Spleen (tissue), 11 donors: Measurements from ENCODE around the gene GRK5. TPM values are rescaled to one million over a fixed set of nuclear protein-coding genes. Genes with fewer than 3 reads are reported as not detected.

Experiments
- DNase-seq: peaks from one replicate; pipeline ENCODE4 v3.0.0-alpha.2; 2020
- H3K27ac ChIP-seq, 8 donors: fragments of 200-600 bp; sonication (generic) in 7 of 8; 1 replicate in 4 of 8; 2 replicates in 4 of 8; pipeline versions ENCODE4 v1.5.0 to v1.8.0; 2016 to 2021; ENCODE audit warnings: inconsistent platforms in 4 of 8, mild to moderate bottlenecking in 4 of 8, moderate library complexity in 1 of 8
- H3K27me3 ChIP-seq, 7 donors: fragments of 200-600 bp; sonication (generic) in 6 of 7; replicated peaks in 1 of 7; 1 replicate in 4 of 7; 2 replicates in 3 of 7; pipeline versions ENCODE4 v1.5.0 to v1.8.0; 2016 to 2021; ENCODE audit warnings: inconsistent platforms in 3 of 7, mild to moderate bottlenecking in 1 of 7
- H3K36me3 ChIP-seq, 6 donors: fragments of 200-600 bp; sonication (generic) in 5 of 6; 1 replicate in 4 of 6; 2 replicates in 2 of 6; pipeline versions ENCODE4 v1.5.0 to v1.8.0; 2016 to 2021; ENCODE audit warnings: inconsistent platforms in 2 of 6
- H3K4me1 ChIP-seq, 6 donors: fragments of 200-600 bp; sonication (generic) in 5 of 6; 1 replicate in 3 of 6; 2 replicates in 3 of 6; pipeline versions ENCODE4 v1.5.0 to v1.8.0; 2016 to 2021; ENCODE audit warnings: inconsistent platforms in 3 of 6
- H3K4me3 ChIP-seq, 8 donors: fragments of 200-600 bp; sonication (generic) in 7 of 8; 1 replicate in 4 of 8; 2 replicates in 4 of 8; pipeline versions ENCODE4 v1.5.0 to v1.8.0; 2016 to 2021; ENCODE audit warnings: inconsistent platforms in 4 of 8, mild to moderate bottlenecking in 4 of 8, moderate library complexity in 2 of 8
- H3K9me3 ChIP-seq, 8 donors: fragments of 200-600 bp; sonication (generic) in 7 of 8; 1 replicate in 4 of 8; 2 replicates in 4 of 8; pipeline versions ENCODE4 v1.5.0 to v1.8.0; 2016 to 2021; ENCODE audit warnings: inconsistent platforms in 4 of 8
- POLR2A ChIP-seq, 3 donors: fragments of 450-650 bp; IDR thresholded peaks; one replicate each; pipeline ENCODE4 v1.5.1; 2017; ENCODE audit warnings: antibody characterized with exemption in 3 of 3, mild to moderate bottlenecking in 1 of 3
- POLR2AphosphoS5 ChIP-seq, 3 donors: sonication (generic); formaldehyde crosslinking; IDR thresholded peaks; one replicate each; pipeline ENCODE4 v1.5.1; 2017; ENCODE audit warnings: antibody characterized with exemption in 3 of 3
- WGBS, 5 donors: extraction: QIAGEN DNeasy Blood & Tissue Kit in 3 of 5; methylation state at CpG; one replicate each; pipeline versions ENCODE4 v1.1.5 to v1.1.7; 2013 to 2018; 5-methylcytosine and 5-hydroxymethylcytosine counted together
- intact Hi-C: fragments of 100-400 bp; cut with DNase I; formaldehyde crosslinking; loops from one replicate; pipeline ENCODE4 v1.15.0; 2023; ENCODE audit warnings: low total_unique reads
- polyA plus RNA-seq, 3 donors: library from polyadenylated mRNA; stranded (reverse); fragments of 200-250 nt; gene quantifications; one replicate each; pipeline ENCODE4 v1.2.1, GENCODE V29; 2013
- total RNA-seq, 7 donors: library from RNA; depleted of rRNA in 3 of 7; stranded (reverse); fragments of >200 nt in 3 of 7; fragmentation: NEBNext Ultra II Directional in 4 of 7; extraction: Animal tissue kit (Norgen Biotek cat#: 25700) in 4 of 7; gene quantifications; one replicate each; pipeline versions ENCODE4 v1.1.0 to v1.2.1, GENCODE V29; 2016 to 2021
- TF ChIP-seq, protein P1 (sequence below), 11 experiments: fragments of 200-600 bp in 7 of 11; fragments of 450-650 bp in 4 of 11; sonication (generic) in 4 of 11; IDR thresholded peaks in 8 of 11; conservative IDR thresholded peaks in 3 of 11; 1 replicate in 7 of 11; 2 replicates in 4 of 11; pipeline versions ENCODE4 v1.4.0 to v1.8.0; 2016 to 2021; ENCODE audit warnings: antibody characterized with exemption in 11 of 11, inconsistent platforms in 4 of 11, mild to moderate bottlenecking in 1 of 11
- donor health status: healthy with polysubstance abuse.
- donor health status: DM: no; HTN: no; CAD: no; lungs with moderate emphysema.
- donor health status: DM: no; HTN: no; CAD: no.
- donor health status: Bipolar disorder and iron deficiency.
- donor health status: healthy.
- donor health status: DM: no; HTN: no; CAD: no.
- donor health status: DM: yes; HTN: yes; CAD: no.

The GRK5 gene
- total and polyA plus RNA-seq, 10 donors = 15.5 to 85.2 (median 52.1) TPM

DNA sequence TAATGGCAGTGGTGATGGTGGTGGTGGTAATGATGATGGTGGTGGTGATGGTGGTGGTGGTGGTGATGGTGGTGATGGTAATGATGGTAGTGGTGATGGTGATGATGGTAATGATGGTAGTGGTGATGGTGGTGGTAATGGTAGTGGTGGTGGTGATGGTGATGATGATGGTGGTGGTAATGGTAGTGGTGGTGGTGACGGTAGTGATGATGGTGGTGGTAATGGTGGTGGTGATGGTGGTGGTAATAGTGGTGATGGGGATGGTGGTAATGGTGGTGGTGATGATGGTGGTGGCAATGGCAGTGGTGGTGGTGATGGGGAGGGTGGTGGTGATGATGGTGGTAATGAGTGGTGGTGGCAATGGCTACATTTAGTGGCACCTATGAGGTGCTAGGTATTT, 105.7 kb downstream of the GRK5 start:
- no peak for TF ChIP-seq POLR2AphosphoS5 (IDR thresholded peaks at IDR 0.05)
- TF ChIP-seq POLR2A (IDR thresholded peaks at IDR 0.05) = no peak
- TF ChIP-seq, protein P1, sequence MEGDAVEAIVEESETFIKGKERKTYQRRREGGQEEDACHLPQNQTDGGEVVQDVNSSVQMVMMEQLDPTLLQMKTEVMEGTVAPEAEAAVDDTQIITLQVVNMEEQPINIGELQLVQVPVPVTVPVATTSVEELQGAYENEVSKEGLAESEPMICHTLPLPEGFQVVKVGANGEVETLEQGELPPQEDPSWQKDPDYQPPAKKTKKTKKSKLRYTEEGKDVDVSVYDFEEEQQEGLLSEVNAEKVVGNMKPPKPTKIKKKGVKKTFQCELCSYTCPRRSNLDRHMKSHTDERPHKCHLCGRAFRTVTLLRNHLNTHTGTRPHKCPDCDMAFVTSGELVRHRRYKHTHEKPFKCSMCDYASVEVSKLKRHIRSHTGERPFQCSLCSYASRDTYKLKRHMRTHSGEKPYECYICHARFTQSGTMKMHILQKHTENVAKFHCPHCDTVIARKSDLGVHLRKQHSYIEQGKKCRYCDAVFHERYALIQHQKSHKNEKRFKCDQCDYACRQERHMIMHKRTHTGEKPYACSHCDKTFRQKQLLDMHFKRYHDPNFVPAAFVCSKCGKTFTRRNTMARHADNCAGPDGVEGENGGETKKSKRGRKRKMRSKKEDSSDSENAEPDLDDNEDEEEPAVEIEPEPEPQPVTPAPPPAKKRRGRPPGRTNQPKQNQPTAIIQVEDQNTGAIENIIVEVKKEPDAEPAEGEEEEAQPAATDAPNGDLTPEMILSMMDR (IDR thresholded peaks at IDR 0.05 in 8 of 11, conservative IDR thresholded peaks at IDR 0.05 in 3 of 11) = no peak
- Histone ChIP-seq H3K36me3 (no peaks in the 10 kb centered on the region), H3K9me3 (no peaks in the 10 kb centered on the region), H3K4me3 (no peak overlapping the region), H3K4me1 (peaks cover 38 to 100% (median 90%) of the 10 kb centered on the region in 6 donors), H3K27ac (peak overlapping the region in 2 of 8 donors; percentile 26 to 64), H3K27me3 (no peaks in the 10 kb centered on the region)
- intact Hi-C loops = no loop called here
- WGBS, 5 donors = 0 to 88% (median 38%) methylated on average over 1 of the region's 1 CpG
- DNase-seq = no peak

DNA sequence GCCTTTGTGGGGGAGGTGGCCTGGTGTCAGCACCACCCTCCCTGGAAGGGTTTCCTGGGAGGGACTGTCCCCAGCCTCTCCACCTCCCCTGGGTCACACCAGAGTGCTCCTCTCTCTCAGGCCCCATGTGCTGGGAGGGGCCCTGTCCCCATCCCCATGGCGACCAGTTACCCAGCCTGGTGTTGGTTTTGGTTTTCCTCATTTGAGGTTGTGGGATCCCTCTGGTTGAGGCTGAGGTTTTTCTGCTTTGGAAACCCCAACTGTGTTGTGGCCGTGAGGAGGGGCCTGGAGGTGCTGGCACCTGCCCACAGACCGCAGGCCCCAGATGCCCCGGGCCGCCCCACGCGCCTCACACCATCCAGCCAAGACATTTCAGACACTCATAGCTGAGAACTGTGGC, 106.3 kb downstream of the GRK5 start:
- no peaks in the 10 kb centered on the region for H3K9me3 ChIP-seq
- H3K36me3 ChIP-seq = no peaks in the 10 kb centered on the region
- peaks cover 35 to 100% (median 90%) of the 10 kb centered on the region in 6 donors for H3K4me1 ChIP-seq
- no peaks in the 10 kb centered on the region for H3K27me3 ChIP-seq
- TF ChIP-seq, protein P1 (IDR thresholded peaks at IDR 0.05 in 8 of 11, conservative IDR thresholded peaks at IDR 0.05 in 3 of 11) = no peak
- TF ChIP-seq POLR2AphosphoS5 (IDR thresholded peaks at IDR 0.05) (peak; percentile 54 to 73 (median 61)), POLR2A (IDR thresholded peaks at IDR 0.05) (no peak)
- intact Hi-C loops = no loop called here
- H3K27ac ChIP-seq = peak overlapping the region in 4 of 8 donors; percentile 8 to 64 (median 36)
- no peak overlapping the region for H3K4me3 ChIP-seq
- no peak for DNase-seq
- 36 to 60% (median 46%) methylated on average over 6 to 7 of the region's 7 CpGs for whole genome bisulfite sequencing, 5 donors

DNA sequence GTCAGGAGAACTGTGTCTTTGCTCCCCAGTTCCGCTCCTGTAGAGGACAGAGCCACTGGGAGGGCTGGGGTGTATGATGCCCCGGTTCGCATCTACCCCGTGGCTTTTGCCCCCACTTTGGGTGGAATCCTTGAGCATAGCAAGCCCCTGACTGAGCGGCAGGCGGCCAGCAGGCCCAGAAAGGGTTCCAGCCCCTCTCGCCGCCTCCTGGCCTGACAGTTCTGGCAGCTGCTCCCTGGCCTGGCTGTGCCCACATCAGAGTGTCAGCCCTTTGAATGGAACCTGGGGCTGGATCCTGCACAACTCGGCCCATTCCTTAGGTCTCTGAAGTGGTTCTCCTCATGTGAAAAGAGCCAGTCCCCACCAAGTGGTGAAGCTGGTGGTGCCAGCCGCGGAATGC, 106.7 kb downstream of the GRK5 start:
- H3K9me3 ChIP-seq = no peaks in the 10 kb centered on the region
- DNase-seq = no peak
- H3K27me3 ChIP-seq = no peaks in the 10 kb centered on the region
- H3K36me3 ChIP-seq = no peaks in the 10 kb centered on the region
- H3K4me1 ChIP-seq = peaks cover 31 to 100% (median 90%) of the 10 kb centered on the region in 6 donors
- WGBS, 5 donors = 61 to 81% (median 68%) methylated on average over 6 to 11 of the region's 11 CpGs
- intact Hi-C loops = no loop called here
- TF ChIP-seq POLR2A (IDR thresholded peaks at IDR 0.05) = no peak
- no peak for TF ChIP-seq POLR2AphosphoS5 (IDR thresholded peaks at IDR 0.05)
- TF ChIP-seq, protein P1 (IDR thresholded peaks at IDR 0.05 in 8 of 11, conservative IDR thresholded peaks at IDR 0.05 in 3 of 11) = no peak
- H3K27ac ChIP-seq = peak overlapping the region in 4 of 8 donors; percentile 8 to 64 (median 36)
- H3K4me3 ChIP-seq = no peak overlapping the region

DNA sequence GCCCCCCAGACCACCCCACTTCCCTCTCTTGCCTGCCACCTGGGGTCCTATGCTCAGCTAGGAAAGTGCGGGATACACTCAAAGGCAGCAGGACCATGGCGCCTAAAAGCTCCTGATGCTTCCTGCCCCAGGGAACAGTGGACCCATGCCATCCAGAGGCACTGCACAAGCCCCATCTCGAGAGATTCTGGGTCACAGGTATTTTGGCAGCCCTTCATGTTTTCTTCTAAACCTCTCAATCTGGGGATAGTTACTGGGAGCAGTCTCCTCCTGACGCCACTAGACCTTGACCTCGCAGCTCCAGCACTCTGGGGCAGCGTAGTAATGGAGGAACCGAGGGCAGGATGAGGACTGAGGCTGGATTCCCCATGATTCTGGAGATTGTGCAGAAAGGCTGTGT, 107.1 kb downstream of the GRK5 start:
- WGBS, 5 donors = 90 to 94% (median 91%) methylated on average over 7 of the region's 7 CpGs
- no peak for TF ChIP-seq POLR2A (IDR thresholded peaks at IDR 0.05)
- TF ChIP-seq, protein P1 (IDR thresholded peaks at IDR 0.05 in 8 of 11, conservative IDR thresholded peaks at IDR 0.05 in 3 of 11) = no peak
- no peak for TF ChIP-seq POLR2AphosphoS5 (IDR thresholded peaks at IDR 0.05)
- intact Hi-C loops = no loop called here
- no peak for DNase-seq
- Histone ChIP-seq H3K27ac (peak overlapping the region in 2 of 8 donors; percentile 59 to 64), H3K27me3 (no peaks in the 10 kb centered on the region), H3K36me3 (no peaks in the 10 kb centered on the region), H3K4me1 (peaks cover 26 to 100% (median 90%) of the 10 kb centered on the region in 6 donors), H3K9me3 (no peaks in the 10 kb centered on the region), H3K4me3 (no peak overlapping the region)
